ENCODE data around the gene PLAA. TPM values are rescaled to one million over a fixed set of nuclear protein-coding genes. Genes with fewer than 3 reads are reported as not detected.

The PLAA gene
- polyA plus RNA-seq, 12 donors: 29.8 to 42.8 (median 38.3) TPM; not detected in 1

Other genes with a start within 250 kb of the PLAA start
- 10 to 100 TPM in 11 of 12 donors, not detected in 1; 15.6 to 29.5 (median 19.7) TPM for gene CAAP1, start 54.4 kb downstream of the PLAA start, polyA plus RNA-seq (ENCODE audit: insufficient read length in 12 of 12)
- 10 to 100 TPM in 11 of 12 donors, not detected in 1; 10.8 to 28.6 (median 15.8) TPM for gene IFT74, start 9.2 kb upstream of the PLAA start, polyA plus RNA-seq (ENCODE audit: insufficient read length in 12 of 12)
- gene LRRC19, start 58.4 kb upstream of the PLAA start, polyA plus RNA-seq (ENCODE audit: insufficient read length in 12 of 12): 10 to 100 TPM in 1 of 12 donors, under 1 TPM in 9, not detected in 2; 0.04 to 10.4 (median 0.13) TPM
- 10 to 100 TPM in 11 of 12 donors, not detected in 1; 14.2 to 20.3 (median 17.8) TPM for gene TEK, start 162.0 kb upstream of the PLAA start, polyA plus RNA-seq (ENCODE audit: insufficient read length in 12 of 12)

Measured in muscle of arm (tissue), 12 donors.